ENCODE measurements around the gene RABEP2.

Gene RABEP2

DNA sequence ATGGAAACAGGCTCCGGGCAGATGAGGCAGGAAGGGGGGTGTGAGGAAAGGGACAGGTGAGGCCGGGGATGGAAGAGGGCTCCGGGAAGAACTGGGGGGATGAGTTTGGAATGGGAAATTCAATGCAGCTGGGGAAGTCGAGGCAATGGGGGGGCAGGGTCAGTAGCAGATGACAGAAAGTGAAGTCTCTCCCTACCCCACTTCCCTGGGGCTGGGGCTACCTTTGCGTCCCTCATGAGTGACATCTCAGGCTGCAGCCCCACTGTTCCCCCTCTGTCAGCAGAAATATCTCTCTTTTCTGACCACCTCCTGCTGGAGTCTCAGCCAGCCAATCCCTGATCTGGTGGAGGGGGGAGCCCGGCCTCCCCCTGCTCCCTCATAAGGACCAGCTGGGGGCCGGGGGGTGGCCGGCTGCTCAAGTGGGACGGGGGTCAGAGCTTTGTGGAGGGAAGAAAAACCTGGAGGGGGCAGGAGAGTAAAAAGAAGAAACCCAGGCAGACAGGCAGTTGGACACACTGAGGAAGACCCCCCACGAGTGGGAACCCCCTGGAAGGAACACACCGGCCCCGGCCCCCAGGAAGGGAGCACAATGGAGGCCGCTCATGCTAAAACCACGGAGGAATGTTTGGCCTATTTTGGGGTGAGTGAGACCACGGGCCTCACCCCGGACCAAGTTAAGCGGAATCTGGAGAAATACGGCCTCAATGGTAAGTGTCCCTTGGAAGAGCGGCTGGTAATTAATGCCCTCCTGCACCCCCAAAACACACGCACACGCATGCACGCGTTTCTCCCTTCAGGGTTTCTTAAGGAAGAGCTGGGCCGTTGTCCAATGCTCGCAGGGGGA lies 46.7 kb downstream of the RABEP2 start, which contains the start of gene ATP2A1:
ATP2A1 (plus strand) TSS at position 406 of the 844 bp plus-strand sequence; CDS start at position 590, 184 bp downstream.
- TF ChIP-seq GABPA (IDR thresholded peaks at IDR 0.05; ENCODE audit: low read depth) (no peak), CTCF (IDR thresholded peaks at IDR 0.05; ENCODE audit: insufficient read depth, low read length) (no peak), POLR2AphosphoS5 (IDR thresholded peaks at IDR 0.05; ENCODE audit: low read depth) (no peak), SPI1 (IDR thresholded peaks at IDR 0.05; ENCODE audit: borderline replicate concordance, low read depth) (no peak)
- TF ChIP-seq, protein P1, sequence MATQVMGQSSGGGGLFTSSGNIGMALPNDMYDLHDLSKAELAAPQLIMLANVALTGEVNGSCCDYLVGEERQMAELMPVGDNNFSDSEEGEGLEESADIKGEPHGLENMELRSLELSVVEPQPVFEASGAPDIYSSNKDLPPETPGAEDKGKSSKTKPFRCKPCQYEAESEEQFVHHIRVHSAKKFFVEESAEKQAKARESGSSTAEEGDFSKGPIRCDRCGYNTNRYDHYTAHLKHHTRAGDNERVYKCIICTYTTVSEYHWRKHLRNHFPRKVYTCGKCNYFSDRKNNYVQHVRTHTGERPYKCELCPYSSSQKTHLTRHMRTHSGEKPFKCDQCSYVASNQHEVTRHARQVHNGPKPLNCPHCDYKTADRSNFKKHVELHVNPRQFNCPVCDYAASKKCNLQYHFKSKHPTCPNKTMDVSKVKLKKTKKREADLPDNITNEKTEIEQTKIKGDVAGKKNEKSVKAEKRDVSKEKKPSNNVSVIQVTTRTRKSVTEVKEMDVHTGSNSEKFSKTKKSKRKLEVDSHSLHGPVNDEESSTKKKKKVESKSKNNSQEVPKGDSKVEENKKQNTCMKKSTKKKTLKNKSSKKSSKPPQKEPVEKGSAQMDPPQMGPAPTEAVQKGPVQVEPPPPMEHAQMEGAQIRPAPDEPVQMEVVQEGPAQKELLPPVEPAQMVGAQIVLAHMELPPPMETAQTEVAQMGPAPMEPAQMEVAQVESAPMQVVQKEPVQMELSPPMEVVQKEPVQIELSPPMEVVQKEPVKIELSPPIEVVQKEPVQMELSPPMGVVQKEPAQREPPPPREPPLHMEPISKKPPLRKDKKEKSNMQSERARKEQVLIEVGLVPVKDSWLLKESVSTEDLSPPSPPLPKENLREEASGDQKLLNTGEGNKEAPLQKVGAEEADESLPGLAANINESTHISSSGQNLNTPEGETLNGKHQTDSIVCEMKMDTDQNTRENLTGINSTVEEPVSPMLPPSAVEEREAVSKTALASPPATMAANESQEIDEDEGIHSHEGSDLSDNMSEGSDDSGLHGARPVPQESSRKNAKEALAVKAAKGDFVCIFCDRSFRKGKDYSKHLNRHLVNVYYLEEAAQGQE (IDR thresholded peaks at IDR 0.05; ENCODE audit: insufficient replicate concordance, low read depth) = no peak
- H3K4me3 ChIP-seq (replicated peaks; ENCODE audit: insufficient read depth, low read length) = peak within 1 kb of the TSS; percentile 67
- no peak within 1 kb of the TSS for H3K27ac ChIP-seq (replicated peaks)
- DNase-seq (ENCODE audit: low read depth in 1 of 2, low spot score in 1 of 2) = no peak
- no peaks in the 10 kb centered on the region for H3K27me3 ChIP-seq (ENCODE audit: insufficient read depth, poor library complexity, severe bottlenecking)

GRCh38 chr16:28877655-28878000 lies 47.4 kb downstream of the RABEP2 start:
- TF ChIP-seq GABPA (IDR thresholded peaks at IDR 0.05; ENCODE audit: low read depth) (no peak), POLR2AphosphoS5 (IDR thresholded peaks at IDR 0.05; ENCODE audit: low read depth) (no peak), SPI1 (IDR thresholded peaks at IDR 0.05; ENCODE audit: borderline replicate concordance, low read depth) (no peak), CTCF (IDR thresholded peaks at IDR 0.05; ENCODE audit: insufficient read depth, low read length) (no peak)
- TF ChIP-seq, protein P1 (IDR thresholded peaks at IDR 0.05; ENCODE audit: insufficient replicate concordance, low read depth) = no peak
- DNase-seq (ENCODE audit: low read depth in 1 of 2, low spot score in 1 of 2) = no peak
- Histone ChIP-seq H3K27me3 (ENCODE audit: insufficient read depth, poor library complexity, severe bottlenecking) (no peaks in the 10 kb centered on the region), H3K27ac (replicated peaks) (no peak overlapping the region), H3K4me3 (replicated peaks; ENCODE audit: insufficient read depth, low read length) (no peak overlapping the region)

GRCh38 chr16:28876973-28877654 lies 47.9 kb downstream of the RABEP2 start:
- no peak overlapping the region for H3K4me3 ChIP-seq (replicated peaks; ENCODE audit: insufficient read depth, low read length)
- H3K27ac ChIP-seq (replicated peaks) = no peak overlapping the region
- H3K27me3 ChIP-seq (ENCODE audit: insufficient read depth, poor library complexity, severe bottlenecking) = no peaks in the 10 kb centered on the region
- DNase-seq (ENCODE audit: low read depth in 1 of 2, low spot score in 1 of 2) = peak in 1 of 2 experiments; percentile 13
- TF ChIP-seq GABPA (IDR thresholded peaks at IDR 0.05; ENCODE audit: low read depth) = no peak
- TF ChIP-seq, protein P1 (IDR thresholded peaks at IDR 0.05; ENCODE audit: insufficient replicate concordance, low read depth) = no peak
- TF ChIP-seq SPI1 (IDR thresholded peaks at IDR 0.05; ENCODE audit: borderline replicate concordance, low read depth) = no peak
- TF ChIP-seq POLR2AphosphoS5 (IDR thresholded peaks at IDR 0.05; ENCODE audit: low read depth) = no peak
- TF ChIP-seq CTCF (IDR thresholded peaks at IDR 0.05; ENCODE audit: insufficient read depth, low read length) = no peak

All from HL-60 (cell line).